T-helper 2 cell treated with Interferon-gamma antibody and Interleukin-4, amounts not matched to agents 100 ng/mL and 5 ng/mL, for 36 hours (primary cell): Measurements from ENCODE around the gene CD7. TPM values are rescaled to one million over a fixed set of nuclear protein-coding genes. Genes with fewer than 3 reads are reported as not detected.

Source experiments
- total RNA-seq: library from RNA; stranded (reverse); gene quantifications from 2 replicates; pipeline ENCODE4 v1.2.3, GENCODE V29; 2022

CD7 gene
- total RNA-seq, 1 donor from 2014 or later = 198 TPM

Other genes starting within 250 kb of the CD7 start
- gene FASN, start 219.4 kb downstream of the CD7 start, total RNA-seq = 175 and 181 TPM in 2 replicates
- gene CCDC57, start 104.8 kb downstream of the CD7 start, total RNA-seq = 59.0 and 60.1 TPM in 2 replicates
- gene SLC16A3, start 88.6 kb downstream of the CD7 start, total RNA-seq = 109 and 115 TPM in 2 replicates
- gene CSNK1D, start 43.9 kb downstream of the CD7 start, total RNA-seq = 127 and 128 TPM in 2 replicates
- 3.4 and 4.0 TPM in 2 replicates for gene SECTM1, start 16.2 kb upstream of the CD7 start, total RNA-seq
- 0.09 and 0.14 TPM in 2 replicates for gene TEX19, start 41.6 kb upstream of the CD7 start, total RNA-seq
- gene UTS2R, start 54.2 kb upstream of the CD7 start, total RNA-seq = 0.16 TPM in 1 of 2 replicates, not detected in the other
- gene HEXD, start 100.7 kb upstream of the CD7 start, total RNA-seq = 47.3 and 51.1 TPM in 2 replicates
- gene OGFOD3, start 101.0 kb upstream of the CD7 start, total RNA-seq = 25.5 and 26.6 TPM in 2 replicates
- 297 and 304 TPM in 2 replicates for gene CYBC1, start 133.1 kb upstream of the CD7 start, total RNA-seq
- 109 and 110 TPM in 2 replicates for gene NARF, start 141.1 kb upstream of the CD7 start, total RNA-seq
- gene FOXK2, start 202.1 kb upstream of the CD7 start, total RNA-seq = 66.3 and 71.1 TPM in 2 replicates